Lower leg skin (tissue), 4 donors: ENCODE measurements around the gene MYL7. TPM values are rescaled to one million over a fixed set of nuclear protein-coding genes. Genes with fewer than 3 reads are reported as not detected.

Experiments used
- DNase-seq, 2 donors: peaks; one replicate each; pipeline ENCODE4 v3.0.0-alpha.2; 2019; ENCODE audit warnings: low spot score in 2 of 2
- H3K4me3 ChIP-seq: fragments of 200-600 bp; sonication (generic); 2 replicates; pipeline ENCODE4 v1.5.1; 2017; ENCODE audit warnings: mild to moderate bottlenecking, low read depth; ENCODE audit not compliant: poor library complexity, severe bottlenecking
- CTCF ChIP-seq, 3 donors: fragments of 450-650 bp; IDR thresholded peaks; one replicate each; pipeline ENCODE4 v1.5.1; 2016; ENCODE audit warnings: antibody characterized with exemption in 3 of 3, mild to moderate bottlenecking in 3 of 3, moderate library complexity in 2 of 3
- POLR2A ChIP-seq, 2 donors: fragments of 450-650 bp; IDR thresholded peaks; one replicate each; pipeline ENCODE4 v1.6.1; 2016 to 2017; ENCODE audit warnings: antibody characterized with exemption in 2 of 2, mild to moderate bottlenecking in 1 of 2, moderate library complexity in 1 of 2
- WGBS, 2 donors: methylation state at CpG; one replicate each; pipeline ENCODE4 v1.1.5; 2018; 5-methylcytosine and 5-hydroxymethylcytosine counted together
- intact Hi-C: fragments of 100-400 bp; cut with DNase I; formaldehyde crosslinking; loops from one replicate; pipeline ENCODE4 v1.15.0; 2023; ENCODE audit warnings: low total_unique reads
- total RNA-seq, 4 donors: library from RNA; depleted of rRNA; stranded (reverse); fragments of >200 nt; gene quantifications; one replicate each; pipeline ENCODE4 v1.1.0, GENCODE V29; 2016

Gene MYL7
- total RNA-seq, 4 donors from 2014 or later, result not detected

- 87 to 97% methylated on average over 4 of the region's 4 CpGs for WGBS, 2 donors
- DNase-seq, result no peak
- TF ChIP-seq CTCF (IDR thresholded peaks at IDR 0.05) (no peak), POLR2A (IDR thresholded peaks at IDR 0.05) (no peak)
- intact Hi-C loops, result no loop called here
- no peak overlapping the region for H3K4me3 ChIP-seq
Measured at GRCh38 chr7:44142028-44142427, 896 bp upstream of the MYL7 start.

- DNase-seq, result no peak
- TF ChIP-seq CTCF (IDR thresholded peaks at IDR 0.05) (no peak), POLR2A (IDR thresholded peaks at IDR 0.05) (no peak)
- H3K4me3 ChIP-seq, result no peak overlapping the region
- WGBS, 2 donors, result 84 to 87% methylated on average over 10 of the region's 10 CpGs
- intact Hi-C loops, result no loop called here
Measured at GRCh38 chr7:44140341-44140740, 791 bp downstream of the MYL7 start.

GRCh38 chr7:44139311-44140010 lies 1.7 kb downstream of the MYL7 start:
- no peak for DNase-seq
- TF ChIP-seq CTCF (IDR thresholded peaks at IDR 0.05) (no peak), POLR2A (IDR thresholded peaks at IDR 0.05) (no peak)
- H3K4me3 ChIP-seq, result no peak overlapping the region
- intact Hi-C loops, result no loop called here
- 89 to 94% methylated on average over 14 of the region's 14 CpGs for WGBS, 2 donors

- H3K4me3 ChIP-seq, result no peak overlapping the region
- intact Hi-C loops, result no loop called here
- TF ChIP-seq CTCF (IDR thresholded peaks at IDR 0.05) (no peak), POLR2A (IDR thresholded peaks at IDR 0.05) (no peak)
- WGBS, 2 donors, result 75 to 80% methylated on average over 8 of the region's 8 CpGs
- DNase-seq, result no peak
Measured at GRCh38 chr7:44138698-44139097, 2.4 kb downstream of the MYL7 start.

GRCh38 chr7:44136731-44137130 lies 4.4 kb downstream of the MYL7 start:
- no peak for DNase-seq
- no peak for TF ChIP-seq POLR2A (IDR thresholded peaks at IDR 0.05)
- no peak for TF ChIP-seq CTCF (IDR thresholded peaks at IDR 0.05)
- WGBS, 2 donors, result 77 to 83% methylated on average over 5 of the region's 5 CpGs
- intact Hi-C loops, result no loop called here
- no peak overlapping the region for H3K4me3 ChIP-seq
